HFF-Myc (cell line): Measurements from ENCODE around the gene ERLIN1.
A peak's percentile ranks its signal among the peaks of the same experiment; 100 is the strongest.

Source experiments
- DNase-seq: peaks from one replicate; pipeline ENCODE4 v3.0.0-alpha.2; 2011; ENCODE audit warnings: low read depth; ENCODE audit errors: extremely low read depth
- H3K4me3 ChIP-seq: replicated peaks from 2 replicates; pipeline ENCODE4 v1.5.1; 2011; ENCODE audit warnings: low read depth, mild to moderate bottlenecking, control low read depth, low read length
- TF ChIP-seq, protein P1 (sequence below): IDR thresholded peaks from 2 replicates; pipeline ENCODE4 v1.5.1; 2012; ENCODE audit warnings: mild to moderate bottlenecking, low read depth, low read length, control low read depth; ENCODE audit errors: missing control alignments

Gene ERLIN1

DNA sequence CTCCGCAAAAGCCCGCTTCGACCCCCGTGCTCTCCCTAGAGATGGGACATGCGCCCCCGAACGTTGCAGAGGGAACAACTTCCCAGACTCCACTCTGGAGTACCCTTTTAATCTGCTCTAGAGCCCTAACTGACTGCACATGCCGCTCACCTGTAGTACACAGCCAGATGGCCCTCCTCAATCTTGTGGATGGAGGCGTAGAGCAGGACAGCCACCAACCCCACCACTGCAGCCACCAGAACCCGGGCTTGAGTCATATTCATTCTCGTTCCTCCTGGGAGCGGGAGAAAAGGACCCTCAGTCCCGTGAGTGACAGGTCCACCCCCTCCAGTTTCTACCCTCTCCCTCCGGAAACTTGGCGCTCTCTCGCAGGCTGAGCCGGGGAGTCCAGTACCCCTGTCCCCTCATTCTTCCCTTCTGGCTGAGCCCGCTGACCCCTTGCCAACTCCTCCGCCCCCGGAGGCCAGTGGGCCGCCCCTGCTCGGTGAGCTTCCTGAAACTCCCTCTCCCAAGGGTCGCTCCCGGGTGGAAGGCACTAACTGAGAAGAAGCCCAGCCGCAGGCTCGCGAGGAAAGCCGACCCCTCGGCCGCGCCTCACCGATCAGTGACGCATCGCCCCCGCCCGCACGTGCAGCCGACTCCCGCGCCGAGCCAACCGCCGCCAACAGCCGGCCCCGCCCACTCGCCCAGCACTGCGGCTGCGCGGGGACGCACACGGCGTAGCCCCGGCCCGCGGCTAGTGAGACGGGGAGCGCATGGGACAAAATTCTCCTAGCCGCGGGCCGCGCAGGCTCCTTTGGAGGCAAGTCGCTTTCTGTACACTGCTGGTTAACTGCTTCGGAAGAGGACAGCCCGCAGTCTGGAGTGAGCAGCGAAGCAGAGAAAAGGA is at the start of gene ERLIN1:
Gene ERLIN1 (minus strand): TSS at position 666 of the 889 bp plus-strand sequence. CDS start 403 bp downstream, at position 263.
- TF ChIP-seq, protein P1, sequence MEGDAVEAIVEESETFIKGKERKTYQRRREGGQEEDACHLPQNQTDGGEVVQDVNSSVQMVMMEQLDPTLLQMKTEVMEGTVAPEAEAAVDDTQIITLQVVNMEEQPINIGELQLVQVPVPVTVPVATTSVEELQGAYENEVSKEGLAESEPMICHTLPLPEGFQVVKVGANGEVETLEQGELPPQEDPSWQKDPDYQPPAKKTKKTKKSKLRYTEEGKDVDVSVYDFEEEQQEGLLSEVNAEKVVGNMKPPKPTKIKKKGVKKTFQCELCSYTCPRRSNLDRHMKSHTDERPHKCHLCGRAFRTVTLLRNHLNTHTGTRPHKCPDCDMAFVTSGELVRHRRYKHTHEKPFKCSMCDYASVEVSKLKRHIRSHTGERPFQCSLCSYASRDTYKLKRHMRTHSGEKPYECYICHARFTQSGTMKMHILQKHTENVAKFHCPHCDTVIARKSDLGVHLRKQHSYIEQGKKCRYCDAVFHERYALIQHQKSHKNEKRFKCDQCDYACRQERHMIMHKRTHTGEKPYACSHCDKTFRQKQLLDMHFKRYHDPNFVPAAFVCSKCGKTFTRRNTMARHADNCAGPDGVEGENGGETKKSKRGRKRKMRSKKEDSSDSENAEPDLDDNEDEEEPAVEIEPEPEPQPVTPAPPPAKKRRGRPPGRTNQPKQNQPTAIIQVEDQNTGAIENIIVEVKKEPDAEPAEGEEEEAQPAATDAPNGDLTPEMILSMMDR, result no peak
- peak within 1 kb of the TSS; percentile 97 for H3K4me3 ChIP-seq
- DNase-seq, result peak; percentile 52

DNA sequence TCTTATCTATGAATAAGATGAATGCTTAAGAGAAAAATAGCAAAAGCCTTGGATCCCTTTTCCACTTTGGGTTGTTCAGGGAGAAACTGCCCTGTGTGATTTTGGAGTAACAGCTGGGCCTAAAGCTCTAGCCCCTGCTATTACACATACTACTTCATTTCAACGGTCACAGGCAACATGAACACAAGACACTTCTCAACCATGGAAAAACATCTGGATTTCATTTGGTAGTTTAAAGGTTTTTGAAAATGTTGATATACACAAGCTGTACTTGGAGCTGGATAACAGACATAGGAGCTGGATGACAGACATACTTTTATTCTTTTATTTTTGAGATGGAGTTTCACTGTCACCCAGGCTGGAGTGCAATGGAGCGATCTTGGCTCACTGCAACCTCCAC is 46.3 kb upstream of the ERLIN1 start:
- no peak overlapping the region for H3K4me3 ChIP-seq
- DNase-seq, result peak; percentile 35
- TF ChIP-seq, protein P1, result no peak

DNA sequence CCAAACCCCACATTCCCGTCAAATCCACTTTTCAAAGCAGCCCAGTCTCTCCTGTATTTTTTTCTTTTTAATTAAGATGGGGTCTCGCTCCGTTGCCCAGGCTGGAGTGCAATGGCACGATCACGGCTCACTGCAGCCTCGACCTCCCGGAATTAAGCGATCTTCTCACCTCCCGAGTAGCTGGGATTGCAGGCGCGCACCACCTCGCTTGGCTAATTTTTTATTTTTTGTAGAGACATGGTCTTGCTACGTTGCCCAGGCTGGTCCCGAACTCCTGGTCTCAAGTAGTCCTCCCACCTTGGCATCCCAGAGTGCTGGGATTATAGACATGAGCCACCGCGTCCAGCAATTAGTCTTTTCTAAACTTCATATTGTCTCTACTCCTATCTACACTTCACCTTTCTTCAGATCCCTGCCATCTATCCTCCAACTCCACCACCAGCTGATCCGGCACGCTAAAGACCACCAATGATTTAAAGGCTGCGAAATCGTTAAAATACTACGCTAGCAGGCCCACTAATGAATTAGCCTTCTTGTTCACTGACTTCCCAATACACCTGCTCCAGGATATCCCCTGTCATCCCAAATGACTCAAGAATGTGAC is 44.1 kb upstream of the ERLIN1 start:
- TF ChIP-seq, protein P1, result no peak
- H3K4me3 ChIP-seq, result peak overlapping the region; percentile 90
- DNase-seq, result no peak

- TF ChIP-seq, protein P1, result no peak
These were observed 38.0 kb upstream of the ERLIN1 start for GRCh38 chr10:100223879-100224278.

DNA sequence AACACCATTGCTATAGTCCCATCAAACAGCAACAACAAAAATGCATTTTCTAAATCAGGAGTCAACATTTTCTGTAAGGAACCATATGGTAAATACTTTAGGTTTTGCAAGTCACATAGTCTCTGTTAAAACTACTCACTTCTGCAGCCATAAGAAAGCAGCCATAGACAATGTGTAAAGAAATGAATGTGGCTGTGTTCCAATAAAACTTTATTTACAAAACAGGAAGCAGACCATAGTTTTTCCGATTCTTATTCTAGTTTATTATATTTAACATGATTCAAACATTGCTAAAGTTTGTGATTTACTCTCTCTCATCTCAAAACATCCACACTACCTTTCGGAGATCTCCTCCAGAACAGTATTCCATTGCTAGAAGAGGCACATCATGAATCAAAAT is 36.7 kb upstream of the ERLIN1 start:
- no peak overlapping the region for H3K4me3 ChIP-seq
- TF ChIP-seq, protein P1, result no peak
- DNase-seq, result no peak

More at GRCh38 chr10:100223879-100224278, 38.0 kb upstream of the ERLIN1 start:
- no peak for DNase-seq
- H3K4me3 ChIP-seq, result no peak overlapping the region

DNA sequence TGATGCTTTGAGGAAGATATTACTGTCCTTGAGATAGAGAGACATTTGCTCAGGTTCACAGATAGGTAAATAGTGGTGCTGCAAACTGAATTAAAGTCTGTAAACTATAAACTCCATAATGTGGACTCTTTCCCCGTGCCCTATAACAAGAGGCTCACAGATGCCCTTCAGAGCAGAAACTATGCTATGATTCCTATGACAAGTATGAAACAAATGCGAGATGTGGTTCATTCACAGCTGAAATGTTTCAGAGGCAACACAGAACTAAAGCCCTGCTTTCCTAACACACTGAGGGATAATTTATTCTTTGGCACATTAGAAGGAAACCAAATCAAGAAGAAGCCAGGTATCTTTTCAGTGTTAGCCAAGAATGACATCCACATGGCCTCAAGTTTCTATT is 30.2 kb upstream of the ERLIN1 start:
- no peak overlapping the region for H3K4me3 ChIP-seq
- no peak for DNase-seq
- TF ChIP-seq, protein P1, result no peak
